Colonic mucosa (tissue), 4 donors: ENCODE results near the gene MERTK. TPM values are rescaled to one million over a fixed set of nuclear protein-coding genes. Genes with fewer than 3 reads are reported as not detected.

Experiments
- DNase-seq: peaks from one replicate; pipeline ENCODE4 v3.0.0-alpha.2; 2020
- H3K27ac ChIP-seq: fragments of 200-600 bp; one replicate; pipeline ENCODE4 v1.8.0; 2021
- H3K27me3 ChIP-seq: fragments of 200-600 bp; one replicate; pipeline ENCODE4 v1.8.0; 2021
- H3K36me3 ChIP-seq: fragments of 200-600 bp; one replicate; pipeline ENCODE4 v1.8.0; 2021
- H3K4me1 ChIP-seq: fragments of 200-600 bp; one replicate; pipeline ENCODE4 v1.8.0; 2021; ENCODE audit warnings: mild to moderate bottlenecking
- H3K4me3 ChIP-seq: fragments of 200-600 bp; one replicate; pipeline ENCODE4 v1.8.0; 2021
- H3K9ac ChIP-seq, 2 donors: one replicate each; pipeline ENCODE4 v1.7.0; 2013; ENCODE audit warnings: control low read depth in 2 of 2, low read depth in 2 of 2, low read length in 2 of 2
- H3K9me3 ChIP-seq: fragments of 200-600 bp; one replicate; pipeline ENCODE4 v1.8.0; 2021
- intact Hi-C: fragments of 100-400 bp; cut with DNase I; formaldehyde crosslinking; loops from one replicate; pipeline ENCODE4 v1.14.1; 2022
- total RNA-seq, 2 donors: library from RNA; stranded (reverse); fragmentation: NEBNext Ultra II Directional in 1 of 2; extraction: Animal tissue kit (Norgen Biotek cat#: 25700) in 1 of 2; gene quantifications; one replicate each; pipeline ENCODE4 v1.2.1, GENCODE V29; 2021
- TF ChIP-seq, protein P1 (sequence below): fragments of 200-600 bp; IDR thresholded peaks from one replicate; pipeline ENCODE4 v1.8.0; 2022; ENCODE audit warnings: antibody characterized with exemption, mild to moderate bottlenecking
- donor health status: healthy.
- donor health status: DM: no; HTN: no; CAD: no.
- donor health status: DM: no; HTN: no; CAD: no.

Gene MERTK
- total RNA-seq, 2 donors from 2014 or later, result 3.9 TPM

DNA sequence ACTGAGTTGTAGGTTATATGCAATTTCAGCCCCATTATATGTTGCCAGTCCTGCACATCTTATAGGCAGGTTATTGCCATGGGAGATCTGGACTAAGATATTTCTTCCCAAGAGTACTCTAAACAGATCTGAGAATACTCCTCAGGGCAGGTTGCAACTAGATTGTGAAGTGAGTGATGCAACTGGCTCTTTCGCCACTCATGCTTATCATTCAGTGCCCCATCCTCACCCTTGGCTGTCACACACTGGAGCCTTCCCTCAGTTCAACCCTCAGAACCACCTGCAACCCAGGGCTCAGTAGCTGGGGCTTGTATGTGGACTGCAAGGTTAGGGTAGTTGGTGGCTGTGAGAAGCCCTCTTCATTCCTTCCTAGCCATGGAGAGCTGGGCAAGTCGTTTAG is 14.1 kb downstream of the MERTK start:
- H3K4me1 ChIP-seq, result no peaks in the 10 kb centered on the region
- H3K27me3 ChIP-seq, result no peaks in the 10 kb centered on the region
- intact Hi-C loops, result no loop called here
- H3K9ac ChIP-seq, result no peak overlapping the region
- H3K9me3 ChIP-seq, result no peaks in the 10 kb centered on the region
- no peaks in the 10 kb centered on the region for H3K36me3 ChIP-seq
- TF ChIP-seq, protein P1, sequence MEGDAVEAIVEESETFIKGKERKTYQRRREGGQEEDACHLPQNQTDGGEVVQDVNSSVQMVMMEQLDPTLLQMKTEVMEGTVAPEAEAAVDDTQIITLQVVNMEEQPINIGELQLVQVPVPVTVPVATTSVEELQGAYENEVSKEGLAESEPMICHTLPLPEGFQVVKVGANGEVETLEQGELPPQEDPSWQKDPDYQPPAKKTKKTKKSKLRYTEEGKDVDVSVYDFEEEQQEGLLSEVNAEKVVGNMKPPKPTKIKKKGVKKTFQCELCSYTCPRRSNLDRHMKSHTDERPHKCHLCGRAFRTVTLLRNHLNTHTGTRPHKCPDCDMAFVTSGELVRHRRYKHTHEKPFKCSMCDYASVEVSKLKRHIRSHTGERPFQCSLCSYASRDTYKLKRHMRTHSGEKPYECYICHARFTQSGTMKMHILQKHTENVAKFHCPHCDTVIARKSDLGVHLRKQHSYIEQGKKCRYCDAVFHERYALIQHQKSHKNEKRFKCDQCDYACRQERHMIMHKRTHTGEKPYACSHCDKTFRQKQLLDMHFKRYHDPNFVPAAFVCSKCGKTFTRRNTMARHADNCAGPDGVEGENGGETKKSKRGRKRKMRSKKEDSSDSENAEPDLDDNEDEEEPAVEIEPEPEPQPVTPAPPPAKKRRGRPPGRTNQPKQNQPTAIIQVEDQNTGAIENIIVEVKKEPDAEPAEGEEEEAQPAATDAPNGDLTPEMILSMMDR, result no peak
- no peak overlapping the region for H3K27ac ChIP-seq
- no peak for DNase-seq
- H3K4me3 ChIP-seq, result no peak overlapping the region

DNA sequence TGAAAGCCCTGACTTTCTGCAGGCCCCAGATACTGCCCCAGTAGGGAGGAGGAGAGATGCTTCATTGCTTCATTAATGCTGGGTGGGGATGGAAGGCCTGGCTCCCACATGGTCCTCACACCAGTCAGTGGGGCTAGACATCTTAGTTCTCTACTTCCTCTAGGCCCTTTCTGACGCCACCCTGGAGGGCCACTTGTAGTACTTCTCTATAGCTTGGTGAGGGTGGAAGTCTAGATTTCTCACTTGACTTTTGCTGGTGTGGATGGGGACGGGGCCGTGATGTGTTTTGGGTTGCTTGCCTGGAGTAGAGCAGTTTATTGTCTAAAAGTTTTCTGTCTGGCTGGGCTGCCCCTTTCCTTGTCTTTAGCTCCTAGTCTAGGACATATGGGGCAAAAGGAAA is 18.7 kb downstream of the MERTK start:
- TF ChIP-seq, protein P1, result no peak
- Histone ChIP-seq H3K27ac (no peak overlapping the region), H3K4me3 (no peak overlapping the region), H3K4me1 (peaks cover 12% of the 10 kb centered on the region), H3K36me3 (no peaks in the 10 kb centered on the region), H3K27me3 (no peaks in the 10 kb centered on the region), H3K9ac (no peak overlapping the region), H3K9me3 (no peaks in the 10 kb centered on the region)
- no peak for DNase-seq
- intact Hi-C loops, result no loop called here

DNA sequence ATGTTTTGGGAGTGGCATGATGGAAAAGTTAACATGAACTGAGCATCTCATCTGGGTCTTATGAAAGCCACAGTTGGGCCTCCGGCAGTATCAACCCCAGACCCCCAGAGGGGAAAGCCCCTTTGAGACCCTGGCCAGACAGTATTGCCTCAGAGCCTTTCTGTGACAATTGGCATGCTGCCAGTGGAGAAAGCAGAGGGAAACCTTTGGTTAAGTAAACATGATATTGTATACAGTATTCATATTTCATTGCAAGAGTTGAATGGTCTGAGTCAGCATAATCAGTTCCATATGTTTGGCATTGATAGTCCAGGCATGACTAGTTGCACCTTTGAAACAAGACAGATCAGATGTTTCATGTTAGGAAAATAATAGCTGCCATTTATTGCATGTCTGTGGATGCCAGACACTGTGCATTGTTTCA is 20.0 kb downstream of the MERTK start:
- no peaks in the 10 kb centered on the region for H3K9me3 ChIP-seq
- TF ChIP-seq, protein P1, result no peak
- H3K9ac ChIP-seq, result no peak overlapping the region
- no peaks in the 10 kb centered on the region for H3K36me3 ChIP-seq
- DNase-seq, result no peak
- intact Hi-C loops, result no loop called here
- H3K4me1 ChIP-seq, result peaks cover 12% of the 10 kb centered on the region
- H3K27ac ChIP-seq, result no peak overlapping the region
- no peaks in the 10 kb centered on the region for H3K27me3 ChIP-seq
- no peak overlapping the region for H3K4me3 ChIP-seq

DNA sequence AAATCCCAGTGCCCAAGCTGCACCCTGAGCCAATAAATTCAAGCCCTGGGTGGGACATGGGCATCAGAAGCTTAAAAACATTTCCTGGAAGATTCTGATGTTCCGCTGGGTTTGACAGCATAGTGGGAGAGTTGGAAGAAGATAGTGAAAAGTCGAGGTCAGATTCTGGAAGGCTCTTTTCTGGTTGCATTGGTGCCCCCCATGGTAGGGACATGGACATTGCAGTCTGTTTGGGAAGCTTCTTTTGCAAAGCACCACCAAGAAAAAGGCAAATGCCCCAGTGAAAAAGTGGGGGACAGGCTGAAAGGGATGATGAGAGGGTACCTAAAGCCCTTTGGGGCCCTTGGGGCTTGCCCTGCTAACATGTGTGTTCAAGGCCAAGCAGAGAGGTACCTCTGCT is 21.0 kb downstream of the MERTK start:
- no peak overlapping the region for H3K4me3 ChIP-seq
- no peaks in the 10 kb centered on the region for H3K9me3 ChIP-seq

DNA sequence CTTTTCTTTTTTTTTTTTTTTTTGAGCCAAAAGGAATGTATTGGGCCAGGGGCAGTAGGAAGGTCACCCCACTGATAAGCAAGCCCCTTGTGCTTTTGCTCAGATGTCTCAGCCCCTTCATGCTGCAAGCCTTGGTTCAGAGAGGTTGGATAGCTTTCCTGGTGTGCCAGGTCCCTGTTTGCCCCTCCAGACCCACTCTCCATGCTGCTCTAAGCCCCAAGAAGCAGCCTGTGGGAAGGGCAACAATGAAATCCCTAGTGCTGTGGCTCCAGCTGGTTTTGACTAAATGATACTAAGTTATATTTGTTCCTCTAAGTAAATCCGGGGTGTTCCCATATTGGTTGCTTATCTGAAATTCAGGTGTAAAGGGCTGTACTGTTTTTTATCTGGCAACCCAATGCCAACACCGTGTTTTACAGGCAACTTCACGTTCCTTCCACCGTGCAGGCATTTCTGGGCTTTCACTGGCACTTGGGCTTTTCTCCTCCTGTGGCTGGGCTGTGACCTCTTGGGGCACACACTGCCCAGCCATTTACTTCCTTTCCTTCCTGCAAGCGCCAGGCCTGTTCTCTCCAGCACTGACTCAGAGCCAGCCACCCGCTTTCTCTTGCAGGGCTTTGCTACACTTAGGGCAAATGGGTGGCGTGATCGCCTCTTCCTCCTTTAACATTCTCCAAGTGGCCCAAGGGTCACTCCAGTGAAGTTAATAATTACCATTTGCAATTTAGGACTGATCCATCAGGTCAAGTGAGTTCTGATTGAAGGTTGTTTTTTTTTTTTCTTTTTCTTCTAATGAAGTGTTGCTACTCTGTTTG is 21.6 kb downstream of the MERTK start:
- TF ChIP-seq, protein P1, result no peak
- Histone ChIP-seq H3K9me3 (no peaks in the 10 kb centered on the region), H3K27ac (peak overlapping the region; percentile 60), H3K4me1 (peaks cover 12% of the 10 kb centered on the region), H3K36me3 (no peaks in the 10 kb centered on the region), H3K4me3 (no peak overlapping the region), H3K9ac (peak overlapping the region in 1 of 2 donors; percentile 57), H3K27me3 (no peaks in the 10 kb centered on the region)
- peak; percentile 73 for DNase-seq
- intact Hi-C loops, result no loop called here

More for the DNA sequence above, 21.0 kb downstream of the MERTK start:
- no peak for DNase-seq
- no peaks in the 10 kb centered on the region for H3K36me3 ChIP-seq
- intact Hi-C loops, result no loop called here
- no peaks in the 10 kb centered on the region for H3K27me3 ChIP-seq
- TF ChIP-seq, protein P1, result no peak
- H3K4me1 ChIP-seq, result peaks cover 12% of the 10 kb centered on the region
- H3K27ac ChIP-seq, result peak overlapping the region; percentile 60
- H3K9ac ChIP-seq, result peak overlapping the region in 1 of 2 donors; percentile 57
